SU-DHL-6 (cell line): ENCODE data around the gene GLIS2.

ENCODE experiments used
- H2AFZ ChIP-seq: fragments of 200-600 bp; sonication (generic); 2 replicates; pipeline ENCODE4 v1.6.1; 2014; ENCODE audit warnings: low read depth, mild to moderate bottlenecking, moderate library complexity, mixed read lengths, antibody characterized with exemption, low read length; ENCODE audit not compliant: severe bottlenecking
- H3F3A ChIP-seq: fragments of 200-600 bp; shearing (Covaris generic); 2 replicates; pipeline ENCODE4 v1.6.0; 2016; ENCODE audit warnings: antibody characterized with exemption, mild to moderate bottlenecking; ENCODE audit not compliant: insufficient read depth
- H3K27ac ChIP-seq: fragments of 200-600 bp; sonication (generic); 2 replicates; pipeline ENCODE4 v1.5.1; 2016; ENCODE audit warnings: low read depth, mild to moderate bottlenecking, low read length, moderate library complexity, mixed read lengths
- H3K27me3 ChIP-seq: fragments of 200-600 bp; sonication (generic), shearing (Covaris generic); 2 replicates; pipeline ENCODE4 v1.6.0; 2014; ENCODE audit warnings: mild to moderate bottlenecking, low read length
- H3K36me3 ChIP-seq: fragments of 200-600 bp; sonication (generic); 2 replicates; pipeline ENCODE4 v1.6.1; 2014; ENCODE audit warnings: mild to moderate bottlenecking, low read length, mixed read lengths
- H3K4me2 ChIP-seq: fragments of 300-600, 200-600 bp; shearing (Covaris generic), sonication (generic); 2 replicates; pipeline ENCODE4 v1.6.0; 2014; ENCODE audit warnings: low read length, low read depth, mild to moderate bottlenecking; ENCODE audit not compliant: poor library complexity, severe bottlenecking
- H3K4me3 ChIP-seq: fragments of 200-600 bp; sonication (generic); 2 replicates; pipeline ENCODE4 v1.5.1; 2014; ENCODE audit warnings: antibody characterized with exemption, low read length, mild to moderate bottlenecking, mixed read lengths; ENCODE audit not compliant: insufficient read depth, poor library complexity, severe bottlenecking
- H3K79me2 ChIP-seq: fragments of 200-600 bp; sonication (generic); 2 replicates; pipeline ENCODE4 v1.6.1; 2014; ENCODE audit warnings: mild to moderate bottlenecking, low read length, moderate library complexity; ENCODE audit not compliant: insufficient read depth
- H3K9ac ChIP-seq: fragments of 200-600 bp; sonication (generic); 2 replicates; pipeline ENCODE4 v1.7.0; 2014; ENCODE audit warnings: mild to moderate bottlenecking, low read length
- H3K9me2 ChIP-seq: fragments of 200-600 bp; sonication (generic); replicated peaks from 2 replicates; pipeline ENCODE4 v1.6.1; 2014; ENCODE audit warnings: low read length; ENCODE audit not compliant: insufficient read depth
- H3K9me3 ChIP-seq: fragments of 200-600 bp; sonication (generic); 2 replicates; pipeline ENCODE4 v1.6.1; 2014; ENCODE audit warnings: low read length, mixed read lengths; ENCODE audit not compliant: insufficient read depth
- H4K20me1 ChIP-seq: fragments of 200-600 bp; sonication (generic); 2 replicates; pipeline ENCODE4 v1.6.1; 2014; ENCODE audit warnings: low read depth, mild to moderate bottlenecking, antibody characterized with exemption, low read length, moderate library complexity, mixed read lengths
- EZH2phosphoT487 ChIP-seq: fragments of 200-600 bp; sonication (generic), shearing (Covaris generic); conservative IDR thresholded peaks from 2 replicates; pipeline ENCODE4 v1.6.1; 2018; ENCODE audit warnings: mild to moderate bottlenecking, antibody characterized with exemption, low read length, moderate library complexity, mixed read lengths
- TF ChIP-seq, protein P1 (sequence below): fragments of 200-600 bp; sonication (generic); IDR thresholded peaks from one replicate; pipeline ENCODE4 v1.5.1; 2017; ENCODE audit warnings: antibody characterized with exemption, mild to moderate bottlenecking, low read length, moderate library complexity; ENCODE audit not compliant: insufficient read depth, poor library complexity, severe bottlenecking

GLIS2 gene

DNA sequence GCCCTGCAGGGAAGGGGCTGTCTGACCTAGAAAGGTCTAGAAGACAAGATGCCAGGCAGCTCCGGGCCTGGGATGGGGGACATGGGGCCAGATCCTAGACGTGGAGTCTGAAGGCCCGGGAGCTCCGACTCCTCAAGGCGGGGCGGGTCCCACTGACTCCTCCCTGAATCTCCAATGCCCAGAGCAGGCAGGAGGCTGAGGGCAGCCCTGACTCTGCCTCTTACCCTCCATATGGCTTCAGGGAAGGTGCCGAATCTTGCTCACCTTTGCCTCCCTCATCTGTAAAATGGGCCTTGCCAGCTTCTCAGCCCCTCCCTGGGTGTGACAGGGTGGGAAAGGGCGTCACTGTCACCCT lies 70.6 kb downstream of the GLIS2 start:
- H3K9ac ChIP-seq = no peak overlapping the region
- no peak overlapping the region for H3K27ac ChIP-seq
- TF ChIP-seq EZH2phosphoT487 = no peak
- TF ChIP-seq, protein P1, sequence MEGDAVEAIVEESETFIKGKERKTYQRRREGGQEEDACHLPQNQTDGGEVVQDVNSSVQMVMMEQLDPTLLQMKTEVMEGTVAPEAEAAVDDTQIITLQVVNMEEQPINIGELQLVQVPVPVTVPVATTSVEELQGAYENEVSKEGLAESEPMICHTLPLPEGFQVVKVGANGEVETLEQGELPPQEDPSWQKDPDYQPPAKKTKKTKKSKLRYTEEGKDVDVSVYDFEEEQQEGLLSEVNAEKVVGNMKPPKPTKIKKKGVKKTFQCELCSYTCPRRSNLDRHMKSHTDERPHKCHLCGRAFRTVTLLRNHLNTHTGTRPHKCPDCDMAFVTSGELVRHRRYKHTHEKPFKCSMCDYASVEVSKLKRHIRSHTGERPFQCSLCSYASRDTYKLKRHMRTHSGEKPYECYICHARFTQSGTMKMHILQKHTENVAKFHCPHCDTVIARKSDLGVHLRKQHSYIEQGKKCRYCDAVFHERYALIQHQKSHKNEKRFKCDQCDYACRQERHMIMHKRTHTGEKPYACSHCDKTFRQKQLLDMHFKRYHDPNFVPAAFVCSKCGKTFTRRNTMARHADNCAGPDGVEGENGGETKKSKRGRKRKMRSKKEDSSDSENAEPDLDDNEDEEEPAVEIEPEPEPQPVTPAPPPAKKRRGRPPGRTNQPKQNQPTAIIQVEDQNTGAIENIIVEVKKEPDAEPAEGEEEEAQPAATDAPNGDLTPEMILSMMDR = no peak

DNA sequence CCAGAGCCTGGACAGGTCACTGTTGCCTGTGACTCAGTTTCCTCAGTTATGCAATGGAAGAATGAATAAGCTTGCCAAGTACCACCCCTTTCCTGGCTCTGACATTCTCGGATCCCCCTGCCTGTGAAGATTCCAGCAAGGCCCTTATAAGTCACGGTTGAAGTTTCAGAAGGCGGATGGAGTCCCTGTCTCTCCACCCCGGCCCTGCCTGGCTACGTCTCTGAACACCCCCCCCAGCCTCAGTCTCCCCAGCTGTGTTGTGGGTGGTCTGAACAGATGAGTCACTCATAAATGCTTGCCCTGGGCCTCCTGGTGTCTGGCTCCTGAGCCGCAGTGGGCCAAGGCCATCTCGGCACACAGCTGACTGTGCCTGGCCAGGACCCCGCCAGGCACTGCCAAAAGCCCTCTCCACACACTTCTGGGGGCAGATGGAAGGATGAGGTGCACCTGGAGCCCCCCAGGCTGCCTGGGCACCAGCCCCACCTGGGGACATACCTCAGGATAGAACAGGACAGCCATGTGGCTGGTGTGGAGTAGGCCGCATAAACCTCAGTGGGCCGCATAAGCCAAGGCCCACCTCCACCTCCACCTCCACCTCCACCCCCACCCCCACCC lies 71.2 kb downstream of the GLIS2 start:
- no peaks in the 10 kb centered on the region for H3K9me3 ChIP-seq
- H3K27me3 ChIP-seq = no peaks in the 10 kb centered on the region
- no peak overlapping the region for H3K27ac ChIP-seq
- no peak overlapping the region for H3K4me3 ChIP-seq
- no peaks in the 10 kb centered on the region for H3K79me2 ChIP-seq
- no peaks in the 10 kb centered on the region for H3K9me2 ChIP-seq
- H4K20me1 ChIP-seq = no peaks in the 10 kb centered on the region
- no peaks in the 10 kb centered on the region for H3F3A ChIP-seq
- H2AFZ ChIP-seq = no peak overlapping the region
- no peak overlapping the region for H3K4me2 ChIP-seq
- H3K36me3 ChIP-seq = no peaks in the 10 kb centered on the region
- no peak for TF ChIP-seq EZH2phosphoT487
- TF ChIP-seq, protein P1 = no peak
- no peak overlapping the region for H3K9ac ChIP-seq

More for the DNA sequence above, 70.6 kb downstream of the GLIS2 start:
- H4K20me1 ChIP-seq = no peaks in the 10 kb centered on the region
- H3K4me2 ChIP-seq = no peak overlapping the region
- H3K9me2 ChIP-seq = no peaks in the 10 kb centered on the region
- no peaks in the 10 kb centered on the region for H3K27me3 ChIP-seq
- no peak overlapping the region for H2AFZ ChIP-seq
- no peaks in the 10 kb centered on the region for H3F3A ChIP-seq
- no peak overlapping the region for H3K4me3 ChIP-seq
- H3K9me3 ChIP-seq = no peaks in the 10 kb centered on the region
- H3K36me3 ChIP-seq = no peaks in the 10 kb centered on the region
- no peaks in the 10 kb centered on the region for H3K79me2 ChIP-seq

DNA sequence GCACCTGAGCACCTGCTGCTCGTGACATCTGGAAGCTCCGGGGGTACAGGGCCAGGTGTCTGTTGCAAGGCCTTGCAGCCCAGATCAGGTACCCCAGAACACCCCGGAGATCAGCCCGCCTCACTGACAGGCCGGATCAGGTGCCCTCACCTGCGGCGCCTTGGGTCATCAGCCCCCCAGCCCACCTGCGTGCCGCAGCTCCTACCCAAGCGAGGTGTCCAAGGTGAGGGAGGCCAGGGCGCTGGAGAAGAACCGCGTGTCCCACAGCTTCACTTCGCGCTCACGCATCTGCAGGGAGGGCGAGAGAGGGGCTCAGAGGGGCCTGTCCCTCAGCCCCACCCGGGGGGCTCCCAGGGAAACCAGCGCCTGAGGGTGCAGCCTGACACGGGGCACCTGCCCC lies 71.9 kb downstream of the GLIS2 start:
- no peaks in the 10 kb centered on the region for H3K27me3 ChIP-seq
- H3K9me2 ChIP-seq = no peaks in the 10 kb centered on the region
- H3K9ac ChIP-seq = no peak overlapping the region
- TF ChIP-seq EZH2phosphoT487 = no peak
- TF ChIP-seq, protein P1 = no peak
- H3F3A ChIP-seq = no peaks in the 10 kb centered on the region
- H3K36me3 ChIP-seq = no peaks in the 10 kb centered on the region
- no peak overlapping the region for H2AFZ ChIP-seq
- H4K20me1 ChIP-seq = no peaks in the 10 kb centered on the region
- H3K4me3 ChIP-seq = no peak overlapping the region
- H3K27ac ChIP-seq = no peak overlapping the region
- H3K4me2 ChIP-seq = no peak overlapping the region
- H3K79me2 ChIP-seq = no peaks in the 10 kb centered on the region
- no peaks in the 10 kb centered on the region for H3K9me3 ChIP-seq
